GM19397 (cell line): ENCODE results near the gene CNTNAP2.
"Not testable (repeated sequence)": the region's sequence is repeated elsewhere in the genome, so short reads cannot be mapped to it uniquely, and the experiment has no call there.

Source experiments
- ATAC-seq: cut with Tn5 transposase; IDR thresholded peaks from one replicate; pipeline ENCODE4 v1.9.1; 2021; ENCODE audit warnings: mild to moderate bottlenecking, moderate library complexity; ENCODE audit not compliant: unreplicated experiment

Gene CNTNAP2

DNA sequence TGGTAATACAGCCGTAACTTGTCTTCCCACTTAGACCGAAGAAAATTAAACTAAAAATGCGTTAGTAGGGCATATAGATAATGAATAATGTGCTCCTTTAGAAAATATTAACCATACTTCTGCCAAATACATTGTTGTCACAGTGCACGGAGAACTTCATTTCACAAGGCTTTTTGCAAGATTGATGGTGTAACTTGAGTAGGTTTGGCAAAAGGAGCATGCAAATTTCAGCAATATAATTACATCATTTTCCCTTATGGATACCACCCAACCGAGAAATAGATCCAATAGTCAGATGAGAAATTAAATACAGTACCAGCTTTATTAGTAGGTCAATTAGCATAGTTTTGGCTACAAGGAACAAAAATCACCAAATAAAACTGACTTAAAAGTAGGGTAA is 1681.4 kb downstream of the CNTNAP2 start:
- no peak for ATAC-seq

DNA sequence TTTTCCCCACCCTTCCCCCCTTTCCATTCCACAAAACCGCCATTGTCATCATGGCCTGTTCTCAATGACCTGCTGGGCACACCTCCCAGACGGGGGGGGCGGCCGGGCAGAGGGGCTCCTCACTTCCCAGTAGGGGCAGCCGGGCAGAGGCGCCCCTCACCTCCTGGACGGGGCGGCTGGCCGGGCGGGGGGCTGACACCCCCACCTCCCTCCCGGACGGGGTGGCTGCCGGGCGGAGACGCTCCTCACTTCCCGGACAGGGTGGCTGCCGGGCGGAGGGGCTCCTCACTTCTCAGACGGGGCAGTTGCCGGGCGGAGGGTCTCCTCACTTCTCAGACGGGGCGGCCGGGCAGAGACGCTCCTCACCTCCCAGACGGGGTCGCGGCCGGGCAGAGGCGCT is 1685.2 kb downstream of the CNTNAP2 start:
- not testable (repeated sequence) for ATAC-seq

DNA sequence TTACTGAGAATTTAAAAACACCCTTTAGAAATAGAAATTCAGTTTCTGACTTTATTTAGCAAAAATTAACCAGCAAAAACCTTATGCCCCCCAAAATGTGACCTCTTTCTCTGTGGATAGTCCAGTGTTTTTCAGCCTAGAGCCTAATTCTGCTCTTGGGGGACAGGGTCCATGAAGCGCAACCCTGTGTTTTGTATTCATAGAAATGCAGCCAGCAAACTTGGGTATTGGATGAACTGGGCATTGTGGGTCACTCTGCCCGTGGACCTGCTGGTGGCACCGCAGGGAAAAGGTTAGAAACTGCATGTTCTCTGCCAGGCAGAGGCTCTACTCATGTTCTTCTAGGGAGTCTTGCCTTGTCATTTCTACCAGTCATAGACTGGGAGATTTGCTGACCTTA is 1686.5 kb downstream of the CNTNAP2 start:
- ATAC-seq = no peak

DNA sequence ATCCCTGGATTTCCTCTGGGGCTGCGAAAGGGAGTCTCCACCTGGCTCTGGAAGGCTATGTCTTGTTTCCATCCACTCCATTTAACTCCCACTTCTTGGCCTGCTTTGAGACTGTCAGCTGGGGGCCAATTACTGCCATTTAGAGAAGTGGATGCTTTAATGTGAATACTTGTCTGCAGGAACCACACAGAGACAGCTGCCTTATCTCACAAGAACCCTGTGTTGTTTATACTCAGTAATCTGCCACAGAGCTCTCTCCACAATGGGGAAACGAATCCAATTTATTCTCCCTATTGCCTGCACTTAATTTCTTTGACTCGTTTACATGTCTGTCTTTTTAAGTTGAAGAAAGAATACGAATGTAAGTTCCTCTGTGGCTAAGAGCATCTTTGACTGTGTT is 1687.0 kb downstream of the CNTNAP2 start:
- no peak for ATAC-seq

DNA sequence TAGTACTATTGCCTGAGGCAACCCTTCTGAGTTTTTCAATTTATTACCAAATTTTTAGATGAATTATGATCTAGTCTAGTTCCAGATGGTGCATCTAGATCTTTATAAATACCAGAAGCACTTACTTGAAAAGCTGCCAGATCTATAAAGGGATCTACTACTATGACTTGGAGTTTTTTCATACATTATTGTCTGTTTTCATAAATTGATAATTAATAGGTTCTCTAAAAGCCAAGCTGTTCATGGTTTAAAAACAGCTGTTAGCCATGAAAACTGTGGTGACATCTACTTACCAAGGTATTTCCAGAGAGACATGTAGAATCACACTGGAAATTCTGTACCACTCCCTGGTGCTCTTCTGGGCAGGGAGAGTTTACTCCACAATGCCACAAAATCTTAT is 1687.4 kb downstream of the CNTNAP2 start:
- ATAC-seq = no peak

DNA sequence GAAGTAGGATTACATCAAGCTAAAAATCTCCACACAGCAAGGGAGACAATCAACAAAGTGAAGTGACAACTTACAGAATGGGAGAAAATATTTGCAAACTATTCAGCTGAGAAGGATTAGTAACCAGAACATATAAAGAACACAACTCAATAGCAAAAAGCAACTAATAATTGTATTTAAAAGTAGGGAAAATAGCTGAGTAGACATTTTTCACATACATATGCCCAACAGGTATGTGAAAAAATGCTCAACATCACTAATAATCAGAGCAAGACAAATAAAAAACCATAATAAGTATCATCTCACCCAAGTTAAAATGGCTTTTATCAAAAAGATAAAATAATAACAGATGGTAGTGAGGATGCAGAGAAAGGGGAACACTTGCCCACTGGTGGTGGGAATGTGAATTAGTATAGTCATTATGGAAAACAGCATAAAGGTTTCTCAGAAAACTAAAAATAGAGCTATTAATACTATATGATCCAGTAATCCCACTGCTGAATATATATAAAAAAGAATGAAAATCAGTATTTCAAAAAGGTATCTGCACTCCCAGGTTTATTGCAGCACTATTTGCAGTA is 1689.5 kb downstream of the CNTNAP2 start:
- ATAC-seq = no peak

DNA sequence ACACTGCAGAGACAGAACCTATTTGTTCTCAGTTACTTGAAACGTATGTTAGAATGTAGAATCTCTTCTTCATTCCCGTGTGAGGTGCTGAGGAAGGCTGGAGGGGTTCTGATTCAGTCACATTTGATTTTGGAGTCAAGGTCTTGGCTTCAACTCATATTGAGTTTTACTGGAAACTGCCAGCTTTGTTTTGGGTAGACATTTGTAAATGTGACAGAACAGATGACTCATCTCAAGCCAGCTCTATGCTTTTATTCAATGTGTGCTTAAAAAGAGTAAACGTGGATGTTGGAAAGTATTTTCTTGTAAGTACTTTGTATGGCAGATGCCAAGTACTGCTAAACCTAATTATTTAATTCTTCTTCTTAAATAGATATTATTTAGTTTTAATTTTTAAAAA is 1693.2 kb downstream of the CNTNAP2 start:
- ATAC-seq = no peak

DNA sequence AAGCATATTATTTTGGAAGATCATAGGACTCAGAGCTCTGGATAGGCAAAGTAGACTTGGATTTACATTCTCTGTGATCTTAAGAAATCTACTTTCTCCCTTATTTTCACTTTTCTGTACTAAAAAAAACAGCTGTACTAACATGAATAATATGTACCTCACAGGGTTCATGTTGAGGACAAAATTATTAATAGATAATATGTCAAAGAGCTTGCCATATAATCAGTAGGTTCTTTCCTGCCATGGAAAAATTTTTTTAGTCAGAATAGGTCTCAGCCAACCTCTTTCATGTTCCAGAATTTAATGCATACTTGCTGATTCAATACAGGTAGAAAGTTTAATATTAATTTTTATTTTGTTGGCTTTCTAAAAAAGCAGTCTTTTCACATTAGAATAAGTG is 1693.7 kb downstream of the CNTNAP2 start:
- no peak for ATAC-seq

DNA sequence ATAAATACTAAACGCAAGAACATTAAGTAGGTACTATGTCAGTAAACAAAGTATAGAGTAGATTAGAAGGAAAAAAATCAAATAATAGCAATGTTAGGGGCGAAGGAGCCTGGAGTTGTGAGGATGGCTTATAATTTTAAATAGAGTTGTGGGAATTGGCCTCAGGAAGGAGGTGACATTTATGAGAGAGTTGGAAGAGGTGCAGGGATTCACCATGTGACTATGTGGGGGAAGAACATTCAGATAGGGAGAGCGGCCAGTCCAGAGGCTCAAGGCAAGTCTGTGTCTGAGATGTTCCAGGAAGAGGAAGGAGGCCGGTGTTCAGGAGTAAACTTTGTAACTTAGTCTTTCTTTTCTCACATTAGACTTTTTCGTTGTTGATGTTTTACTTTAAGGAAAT is 1695.3 kb downstream of the CNTNAP2 start:
- ATAC-seq = no peak

DNA sequence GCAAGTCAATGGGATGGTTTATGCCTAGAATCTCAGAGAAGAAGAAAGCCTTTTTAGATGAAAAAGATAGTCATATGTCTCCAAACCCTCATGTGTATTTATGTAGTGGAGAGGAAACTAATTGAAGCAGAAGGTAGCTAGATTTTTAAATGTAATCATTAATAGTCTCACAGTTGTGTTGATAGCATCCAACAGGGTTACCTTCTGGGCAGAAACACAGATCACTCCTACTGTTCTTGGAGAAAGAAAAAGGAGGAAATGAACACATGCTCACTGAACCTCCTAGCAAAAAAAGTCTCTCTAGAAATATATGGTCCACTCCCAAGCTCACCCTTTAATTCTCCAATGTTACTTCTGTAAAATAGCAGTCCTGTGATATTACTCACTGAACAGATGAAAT is 1696.7 kb downstream of the CNTNAP2 start:
- ATAC-seq = no peak

DNA sequence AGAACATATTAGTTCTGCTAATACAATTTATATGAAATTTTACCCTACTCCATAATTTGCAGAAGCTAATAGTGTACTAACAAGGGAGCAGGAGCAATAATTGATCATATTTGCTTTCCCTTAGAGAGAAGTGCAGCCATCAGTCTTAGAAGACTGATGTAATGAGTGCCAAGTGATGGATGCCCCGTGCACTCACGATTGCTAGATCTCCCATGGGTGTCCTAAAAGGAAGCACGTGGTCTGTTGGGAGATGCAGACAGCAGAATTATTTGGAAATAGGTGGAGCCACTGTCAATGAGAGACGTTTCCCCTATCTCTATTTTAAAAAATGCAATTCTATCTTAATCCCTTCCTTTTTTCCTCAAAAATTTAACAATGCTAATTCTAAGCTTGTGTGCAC is 1701.7 kb downstream of the CNTNAP2 start:
- no peak for ATAC-seq

DNA sequence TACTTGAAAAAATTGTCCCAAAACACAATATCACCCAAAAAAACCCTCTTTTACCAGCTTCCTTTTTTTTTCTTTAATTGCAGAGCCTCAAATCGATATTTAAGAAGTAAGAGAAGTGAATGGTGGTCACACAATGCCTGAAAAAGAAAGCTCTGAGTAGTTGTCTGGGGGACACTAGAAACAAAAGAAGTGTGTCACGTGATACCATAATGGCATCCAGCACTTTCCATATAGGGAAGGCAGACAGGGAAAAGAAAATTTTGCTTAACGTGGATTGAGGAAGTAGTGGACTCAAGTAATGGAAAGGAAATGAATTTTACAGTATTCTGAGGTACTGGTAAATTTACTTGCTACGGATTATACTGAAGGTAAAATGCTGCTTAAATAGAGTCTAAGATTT is 1708.1 kb downstream of the CNTNAP2 start:
- ATAC-seq = no peak

DNA sequence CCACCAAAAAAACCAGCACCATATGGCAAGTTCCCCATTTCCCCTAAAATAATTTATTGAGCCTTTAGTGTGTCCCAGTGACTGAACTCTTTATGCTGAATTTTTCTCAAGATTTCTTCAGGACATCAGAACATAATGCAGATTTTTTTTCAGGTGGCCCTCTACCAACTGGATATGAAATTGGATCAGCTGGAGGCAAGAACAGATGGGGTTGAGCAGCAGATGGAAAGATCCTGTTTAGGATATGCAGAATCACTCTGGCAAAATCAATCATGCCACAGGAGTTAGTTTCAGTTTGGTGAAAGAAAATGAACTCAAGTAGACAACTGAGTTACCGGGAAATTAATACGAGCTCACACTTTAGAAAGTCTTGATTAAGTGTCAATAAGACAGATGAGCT is 1712.4 kb downstream of the CNTNAP2 start:
- ATAC-seq = no peak

DNA sequence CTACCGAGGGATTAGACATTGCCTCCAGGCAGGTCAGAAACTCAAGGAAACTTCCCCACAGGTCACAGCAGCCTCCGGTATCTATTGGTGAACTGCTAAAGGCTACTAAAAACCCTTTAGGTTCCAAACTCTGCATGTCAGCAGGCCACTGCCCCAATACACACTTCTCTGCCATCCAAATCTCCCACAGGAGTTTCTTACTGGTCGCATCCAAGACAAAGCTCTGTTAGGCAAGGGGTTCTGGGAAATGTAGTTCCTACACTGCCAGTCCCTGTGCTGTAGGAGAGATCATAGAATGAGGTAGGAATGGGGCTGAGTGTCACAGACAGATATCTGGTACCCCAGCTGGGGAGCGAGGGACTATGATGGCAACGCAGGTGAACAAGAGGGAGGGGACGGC is 1717.0 kb downstream of the CNTNAP2 start:
- ATAC-seq = no peak

DNA sequence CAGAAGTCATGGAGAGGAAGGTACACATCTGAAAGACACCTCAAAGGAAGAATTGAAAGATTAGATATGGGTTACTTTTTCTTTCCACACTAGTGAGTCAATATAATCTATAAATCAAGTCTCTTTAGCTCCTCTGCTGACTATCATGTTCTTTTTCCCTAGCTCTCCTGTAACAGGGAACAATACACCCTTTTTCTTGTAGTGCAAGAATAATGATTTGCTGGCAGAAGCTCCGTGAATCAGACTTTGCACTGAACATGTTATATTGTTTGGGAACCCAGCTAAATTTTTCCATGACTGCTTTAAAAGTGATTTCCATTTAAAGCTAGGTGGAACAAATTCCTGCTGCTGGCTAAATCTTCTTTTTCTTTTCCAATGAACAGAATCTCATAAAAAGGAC is 1717.4 kb downstream of the CNTNAP2 start:
- no peak for ATAC-seq

DNA sequence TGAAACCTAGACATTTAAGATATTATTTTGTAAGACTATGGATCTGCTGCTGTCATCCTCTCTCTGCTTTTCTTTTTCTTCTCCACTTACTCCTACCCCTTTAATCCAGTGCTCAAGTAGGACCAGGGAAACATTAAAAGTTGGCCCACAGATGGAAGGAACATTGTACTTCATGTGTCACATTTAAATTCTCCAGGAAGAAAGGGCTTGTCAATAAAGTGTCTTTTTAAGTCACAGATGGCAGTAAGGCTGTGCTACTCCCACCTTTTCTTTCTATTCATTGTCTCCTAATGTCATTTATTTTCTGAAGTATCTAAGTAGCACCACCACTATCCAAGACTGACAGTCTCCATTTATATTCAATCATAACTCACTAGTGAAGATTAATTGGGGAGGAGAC is 1736.2 kb downstream of the CNTNAP2 start:
- no peak for ATAC-seq

DNA sequence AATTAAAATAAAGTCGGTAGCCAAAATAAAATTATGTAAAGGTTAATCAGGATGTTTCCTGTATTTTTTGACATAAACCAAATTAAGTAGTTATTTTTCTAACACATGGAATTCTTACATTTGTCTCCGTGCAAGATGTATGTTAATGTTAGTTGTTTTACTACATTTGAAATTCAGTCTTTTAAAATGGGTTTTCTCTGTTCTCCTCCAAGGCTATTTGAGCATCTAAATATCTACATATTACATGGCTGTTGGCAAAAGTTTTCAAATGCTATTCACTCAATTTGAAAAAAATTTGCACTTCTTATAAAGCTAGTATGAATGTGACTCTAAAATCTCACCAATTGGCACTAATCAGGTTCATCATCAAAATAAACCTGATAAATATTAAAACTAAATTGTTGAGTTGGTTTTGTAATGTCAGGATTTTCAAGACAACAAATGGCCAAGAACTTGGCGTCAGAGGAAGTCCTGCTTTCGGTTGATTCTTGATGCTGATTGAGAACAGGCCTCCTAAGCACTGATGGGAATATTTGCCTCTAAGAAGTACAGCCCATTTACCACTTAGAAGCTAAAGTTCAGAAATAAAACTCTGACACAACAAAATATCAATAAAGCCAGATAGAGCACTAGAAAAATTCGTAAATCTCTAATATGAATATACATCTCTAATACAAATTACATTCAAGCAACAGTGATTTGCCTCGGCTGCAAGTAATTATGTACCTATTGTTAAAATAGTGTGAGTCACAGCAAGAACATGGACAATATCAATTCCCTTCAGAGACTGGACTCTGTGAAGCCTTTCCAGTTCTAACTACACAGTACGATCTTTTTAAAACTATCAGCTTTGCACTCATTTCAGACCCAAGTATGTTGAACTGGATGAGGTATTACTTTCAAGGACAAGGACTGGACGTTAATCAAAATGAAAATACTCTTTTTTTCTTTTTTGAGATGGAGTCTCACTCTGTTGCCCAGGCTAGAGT is 1740.8 kb downstream of the CNTNAP2 start:
- ATAC-seq = no peak

DNA sequence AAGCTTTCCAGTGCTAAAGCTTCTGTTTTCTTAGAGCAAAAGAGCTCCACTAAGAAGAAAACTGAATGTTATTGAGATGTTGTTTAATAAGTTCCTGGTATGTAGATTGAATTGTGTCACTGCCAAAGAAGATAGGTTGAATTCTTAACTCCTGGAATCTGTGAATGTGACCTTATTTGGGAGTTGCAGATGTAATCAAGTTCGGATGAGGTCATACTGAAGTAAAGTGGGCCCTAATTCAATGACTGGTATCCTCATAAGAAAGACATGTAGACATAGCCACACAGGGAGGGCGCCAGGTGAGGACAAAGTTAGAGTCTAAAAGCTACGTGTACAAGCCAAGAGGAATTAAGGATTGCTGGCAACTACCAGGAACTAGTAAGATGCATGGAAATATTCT is 1741.8 kb downstream of the CNTNAP2 start:
- ATAC-seq = no peak

DNA sequence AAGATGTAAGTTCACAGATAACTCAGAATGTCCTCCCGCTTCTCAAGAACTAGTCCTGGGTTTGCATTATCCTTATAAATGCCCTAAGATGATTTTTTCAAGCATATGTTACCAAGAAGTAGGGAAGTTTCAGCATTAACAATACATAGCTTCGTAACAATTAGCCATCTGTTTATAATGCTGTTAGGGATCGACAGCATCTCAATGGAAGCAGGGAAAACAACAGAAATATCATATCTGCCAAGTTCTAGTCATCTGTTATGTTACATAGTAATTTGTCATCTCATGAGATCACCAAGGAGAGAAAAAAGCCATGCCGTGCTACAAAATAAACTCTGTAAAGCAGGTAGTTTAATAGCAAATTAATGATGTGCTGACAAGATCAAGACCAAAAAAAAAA is 1742.4 kb downstream of the CNTNAP2 start:
- ATAC-seq = no peak

DNA sequence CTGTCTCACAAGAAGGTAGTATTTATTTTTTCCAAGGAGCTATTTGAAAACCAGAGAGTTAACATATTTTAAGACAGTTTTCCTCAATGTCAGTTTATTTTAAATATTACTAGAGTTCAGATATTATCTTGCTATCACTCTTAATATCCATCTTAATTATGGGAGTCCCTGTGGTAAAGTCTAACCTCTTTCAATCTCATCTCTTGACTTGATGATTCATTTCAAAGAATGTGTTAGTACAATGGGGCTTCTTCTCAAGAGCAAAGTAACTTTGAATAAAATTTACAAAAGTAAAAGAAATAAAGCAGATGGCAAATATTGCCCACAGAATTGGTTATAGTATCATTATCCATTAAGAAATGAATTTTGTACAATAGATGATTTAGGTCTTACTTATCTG is 1742.9 kb downstream of the CNTNAP2 start:
- ATAC-seq = no peak

DNA sequence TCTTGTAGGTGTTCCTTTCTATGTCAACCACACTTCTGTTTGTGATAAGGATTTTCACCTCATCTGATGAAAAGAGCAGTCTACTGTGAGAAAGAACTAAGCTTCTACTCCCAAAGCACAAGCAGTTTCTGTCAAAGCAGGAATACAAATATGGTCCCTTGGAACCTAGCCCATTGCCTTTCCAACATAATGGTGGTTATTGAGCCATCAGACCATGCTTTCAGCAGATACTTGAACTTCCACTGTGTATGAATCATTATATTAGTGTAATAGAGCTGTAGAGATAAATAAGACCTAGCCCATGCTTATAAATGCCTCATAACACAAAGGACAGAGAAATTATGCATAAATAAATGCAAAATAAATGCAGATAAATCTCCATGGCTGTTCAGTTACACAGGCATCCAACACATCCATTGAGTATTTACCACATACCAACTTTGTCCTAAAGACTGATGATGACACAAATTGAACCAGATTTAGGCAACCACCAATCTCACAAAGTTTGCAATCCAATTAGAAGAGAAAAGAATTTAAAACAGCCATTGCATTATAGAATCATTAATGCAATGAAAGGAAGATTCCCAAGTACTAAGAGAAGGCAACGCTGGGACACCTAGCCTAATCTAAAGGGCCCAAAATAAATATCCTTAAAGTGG is 1744.6 kb downstream of the CNTNAP2 start:
- ATAC-seq = no peak

DNA sequence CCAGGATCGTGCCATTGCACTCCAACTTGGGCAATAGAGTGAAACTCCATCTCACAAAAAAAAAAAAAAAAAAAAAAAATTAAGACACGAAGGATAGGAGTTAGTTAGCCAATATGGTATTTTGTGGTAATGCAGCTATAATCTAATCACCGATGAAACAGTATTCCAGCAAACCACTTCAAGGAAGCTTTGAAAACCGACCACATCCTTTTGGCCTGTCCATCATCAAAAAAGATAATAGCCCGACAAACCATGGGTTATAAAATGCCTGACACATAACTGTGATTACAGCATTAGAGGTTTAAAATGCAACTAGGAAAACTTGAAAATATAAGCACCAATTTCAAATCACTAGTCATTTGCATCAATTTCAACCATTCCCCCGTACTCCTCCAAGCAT is 1745.3 kb downstream of the CNTNAP2 start:
- ATAC-seq = no peak
